Activated naive CD8-positive, alpha-beta T cell (primary cell): ENCODE measurements around the gene PRPF6.

Experiments used
- H3K27ac Mint-ChIP-seq: one replicate; pipeline ENCODE4 v1.8.0; 2021; ENCODE audit warnings: mixed read lengths
- H3K27me3 Mint-ChIP-seq: one replicate; pipeline ENCODE4 v1.8.0; 2021; ENCODE audit warnings: mixed read lengths
- H3K36me3 Mint-ChIP-seq: one replicate; pipeline ENCODE4 v1.8.0; 2021; ENCODE audit warnings: mixed read lengths
- H3K4me1 Mint-ChIP-seq: one replicate; pipeline ENCODE4 v1.8.0; 2021; ENCODE audit warnings: low read depth, mixed read lengths
- H3K4me3 Mint-ChIP-seq: one replicate; pipeline ENCODE4 v1.8.0; 2021; ENCODE audit warnings: mild to moderate bottlenecking, mixed read lengths
- H3K9me3 Mint-ChIP-seq: one replicate; pipeline ENCODE4 v1.8.0; 2021; ENCODE audit warnings: low read depth, mixed read lengths

The PRPF6 gene

GRCh38 chr20:64057628-64058498 lies 76.9 kb downstream of the PRPF6 start:
- H3K27me3 Mint-ChIP-seq = peaks cover 4% of the 10 kb centered on the region
- H3K36me3 Mint-ChIP-seq = no peaks in the 10 kb centered on the region
- peaks cover 11% of the 10 kb centered on the region for H3K4me1 Mint-ChIP-seq
- no peak overlapping the region for H3K27ac Mint-ChIP-seq
- peak overlapping the region; percentile 5 for H3K4me3 Mint-ChIP-seq
- no peaks in the 10 kb centered on the region for H3K9me3 Mint-ChIP-seq

GRCh38 chr20:64058536-64058935 lies 77.6 kb downstream of the PRPF6 start:
- no peak overlapping the region for H3K27ac Mint-ChIP-seq

GRCh38 chr20:64062276-64062595 lies 81.3 kb downstream of the PRPF6 start:
- no peaks in the 10 kb centered on the region for H3K36me3 Mint-ChIP-seq
- H3K27ac Mint-ChIP-seq = no peak overlapping the region
- H3K4me3 Mint-ChIP-seq = peak overlapping the region; percentile 53

More at GRCh38 chr20:64058536-64058935, 77.6 kb downstream of the PRPF6 start:
- no peak overlapping the region for H3K4me3 Mint-ChIP-seq
- peaks cover 3% of the 10 kb centered on the region for H3K27me3 Mint-ChIP-seq
- H3K9me3 Mint-ChIP-seq = no peaks in the 10 kb centered on the region
- H3K36me3 Mint-ChIP-seq = no peaks in the 10 kb centered on the region
- peaks cover 11% of the 10 kb centered on the region for H3K4me1 Mint-ChIP-seq

GRCh38 chr20:64062596-64063388 lies 81.9 kb downstream of the PRPF6 start, which contains the start of gene TCEA2:
Gene TCEA2 (plus strand): TSS chr20:64063198. CDS start chr20:64063313, 115 bp downstream.
- H3K36me3 Mint-ChIP-seq = no peaks in the 10 kb centered on the region
- peak within 1 kb of the TSS; percentile 90 for H3K4me3 Mint-ChIP-seq
- no peaks in the 10 kb centered on the region for H3K9me3 Mint-ChIP-seq
- H3K4me1 Mint-ChIP-seq = peaks cover 37% of the 10 kb centered on the region
- H3K27ac Mint-ChIP-seq = peak within 1 kb of the TSS; percentile 70
- no peaks in the 10 kb centered on the region for H3K27me3 Mint-ChIP-seq

More at GRCh38 chr20:64062276-64062595, 81.3 kb downstream of the PRPF6 start:
- no peaks in the 10 kb centered on the region for H3K27me3 Mint-ChIP-seq
- peaks cover 39% of the 10 kb centered on the region for H3K4me1 Mint-ChIP-seq
- no peaks in the 10 kb centered on the region for H3K9me3 Mint-ChIP-seq

- H3K27me3 Mint-ChIP-seq = no peaks in the 10 kb centered on the region
- peak overlapping the region; percentile 70 for H3K27ac Mint-ChIP-seq
- H3K36me3 Mint-ChIP-seq = no peaks in the 10 kb centered on the region
- peaks cover 35% of the 10 kb centered on the region for H3K4me1 Mint-ChIP-seq
- no peaks in the 10 kb centered on the region for H3K9me3 Mint-ChIP-seq
- H3K4me3 Mint-ChIP-seq = peak overlapping the region; percentile 90
Observed at GRCh38 chr20:64063389-64064144, 82.6 kb downstream of the PRPF6 start.

- peaks cover 38% of the 10 kb centered on the region for H3K4me1 Mint-ChIP-seq
- H3K27me3 Mint-ChIP-seq = no peaks in the 10 kb centered on the region
- H3K4me3 Mint-ChIP-seq = peak overlapping the region; percentile 90
- no peaks in the 10 kb centered on the region for H3K36me3 Mint-ChIP-seq
- no peaks in the 10 kb centered on the region for H3K9me3 Mint-ChIP-seq
- peak overlapping the region; percentile 70 for H3K27ac Mint-ChIP-seq
Observed at GRCh38 chr20:64064145-64064698, 83.3 kb downstream of the PRPF6 start.

- H3K36me3 Mint-ChIP-seq = no peaks in the 10 kb centered on the region
- no peaks in the 10 kb centered on the region for H3K27me3 Mint-ChIP-seq
- peak overlapping the region; percentile 58 for H3K27ac Mint-ChIP-seq
- H3K4me1 Mint-ChIP-seq = peaks cover 38% of the 10 kb centered on the region
- peak overlapping the region; percentile 44 for H3K4me3 Mint-ChIP-seq
- no peaks in the 10 kb centered on the region for H3K9me3 Mint-ChIP-seq
Observed at GRCh38 chr20:64065062-64065973, 84.4 kb downstream of the PRPF6 start.

GRCh38 chr20:64065974-64066343 lies 85.0 kb downstream of the PRPF6 start:
- Mint-ChIP-seq H3K9me3 (no peaks in the 10 kb centered on the region), H3K27ac (no peak overlapping the region), H3K4me3 (peak overlapping the region; percentile 44), H3K27me3 (no peaks in the 10 kb centered on the region), H3K36me3 (no peaks in the 10 kb centered on the region), H3K4me1 (peaks cover 38% of the 10 kb centered on the region)

GRCh38 chr20:64067005-64067632 lies 86.2 kb downstream of the PRPF6 start:
- peaks cover 36% of the 10 kb centered on the region for H3K4me1 Mint-ChIP-seq
- no peaks in the 10 kb centered on the region for H3K36me3 Mint-ChIP-seq
- H3K27me3 Mint-ChIP-seq = no peaks in the 10 kb centered on the region
- no peak overlapping the region for H3K4me3 Mint-ChIP-seq
- no peak overlapping the region for H3K27ac Mint-ChIP-seq
- no peaks in the 10 kb centered on the region for H3K9me3 Mint-ChIP-seq

- Mint-ChIP-seq H3K4me1 (peaks cover 36% of the 10 kb centered on the region), H3K27me3 (no peaks in the 10 kb centered on the region), H3K4me3 (no peak overlapping the region), H3K9me3 (no peaks in the 10 kb centered on the region), H3K27ac (no peak overlapping the region), H3K36me3 (no peaks in the 10 kb centered on the region)
Observed at GRCh38 chr20:64067733-64068307, 86.9 kb downstream of the PRPF6 start.

- H3K27me3 Mint-ChIP-seq = no peaks in the 10 kb centered on the region
- H3K4me3 Mint-ChIP-seq = no peak overlapping the region
- H3K27ac Mint-ChIP-seq = no peak overlapping the region
- peaks cover 36% of the 10 kb centered on the region for H3K4me1 Mint-ChIP-seq
- no peaks in the 10 kb centered on the region for H3K36me3 Mint-ChIP-seq
- no peaks in the 10 kb centered on the region for H3K9me3 Mint-ChIP-seq
Observed at GRCh38 chr20:64068386-64069208, 87.7 kb downstream of the PRPF6 start.

- Mint-ChIP-seq H3K27ac (no peak overlapping the region), H3K27me3 (no peaks in the 10 kb centered on the region), H3K36me3 (no peaks in the 10 kb centered on the region), H3K9me3 (no peaks in the 10 kb centered on the region), H3K4me1 (peaks cover 30% of the 10 kb centered on the region), H3K4me3 (no peak overlapping the region)
Observed at GRCh38 chr20:64069209-64069613, 88.3 kb downstream of the PRPF6 start.
